CD8-positive, alpha-beta memory T cell (primary cell): ENCODE data around the gene KCNAB2. TPM values are rescaled to one million over a fixed set of nuclear protein-coding genes. Genes with fewer than 3 reads are reported as not detected.
A peak's percentile ranks its signal among the peaks of the same experiment; 100 is the strongest.
"Not testable (repeated sequence)": the region's sequence is repeated elsewhere in the genome, so short reads cannot be mapped to it uniquely, and the experiment has no call there.

ENCODE experiments used
- CTCF ChIA-PET: fragments of 350-600 bp; sonication (Branson Sonifier 250); formaldehyde crosslinking; loops from one replicate; lab custom pipeline; 2021; ENCODE audit warnings: antibody characterized with exemption; lab: Charles Lee
- POLR2A ChIA-PET: fragments of 350-600 bp; sonication (Branson Sonifier 250); formaldehyde crosslinking; loops from one replicate; lab custom pipeline; 2021; ENCODE audit warnings: antibody characterized with exemption; lab: Charles Lee
- DNase-seq, 5 donors: peaks; one replicate each; pipeline versions ENCODE4 v3.0.0 to v3.0.0-alpha.2; 2020 to 2022; ENCODE audit warnings: mixed read lengths in 1 of 5
- H3K27ac ChIP-seq: one replicate; pipeline ENCODE4 v1.7.0; 2013; ENCODE audit warnings: low read depth, mild to moderate bottlenecking, low read length, moderate library complexity
- H3K27me3 ChIP-seq: 2 replicates; pipeline ENCODE4 v1.7.0; 2013; ENCODE audit warnings: low read length, mild to moderate bottlenecking; ENCODE audit not compliant: insufficient read depth, poor library complexity, severe bottlenecking
- H3K36me3 ChIP-seq: 2 replicates; pipeline ENCODE4 v1.7.0; 2013; ENCODE audit warnings: mild to moderate bottlenecking, low read length, moderate library complexity; ENCODE audit not compliant: insufficient read depth
- H3K4me1 ChIP-seq: 2 replicates; pipeline ENCODE4 v1.7.0; 2013; ENCODE audit warnings: mild to moderate bottlenecking, low read length, moderate library complexity; ENCODE audit not compliant: insufficient read depth
- H3K4me3 ChIP-seq: 2 replicates; pipeline ENCODE4 v1.7.0; 2013; ENCODE audit warnings: mild to moderate bottlenecking, low read length
- H3K9me3 ChIP-seq: 2 replicates; pipeline ENCODE4 v1.7.0; 2013; ENCODE audit warnings: mild to moderate bottlenecking, low read length
- H3K27ac Mint-ChIP-seq, 8 donors: one replicate each; pipeline ENCODE4 v1.8.0; 2020 to 2021; ENCODE audit warnings: mixed read lengths in 8 of 8, mild to moderate bottlenecking in 6 of 8, inconsistent platforms in 3 of 8, moderate library complexity in 3 of 8
- H3K27me3 Mint-ChIP-seq, 2 donors: one replicate each; pipeline ENCODE4 v1.8.0; 2020 to 2021; ENCODE audit warnings: mixed read lengths in 2 of 2, mild to moderate bottlenecking in 1 of 2, moderate library complexity in 1 of 2
- H3K36me3 Mint-ChIP-seq, 3 donors: one replicate each; pipeline ENCODE4 v1.8.0; 2020 to 2021; ENCODE audit warnings: mixed read lengths in 3 of 3, inconsistent platforms in 1 of 3, mild to moderate bottlenecking in 1 of 3
- H3K4me1 Mint-ChIP-seq, 3 donors: one replicate each; pipeline ENCODE4 v1.8.0; 2020 to 2021; ENCODE audit warnings: mixed read lengths in 3 of 3, inconsistent platforms in 1 of 3, mild to moderate bottlenecking in 1 of 3
- H3K4me3 Mint-ChIP-seq, 7 donors: one replicate each; pipeline ENCODE4 v1.8.0; 2020 to 2021; ENCODE audit warnings: mixed read lengths in 7 of 7, mild to moderate bottlenecking in 6 of 7, moderate library complexity in 4 of 7, inconsistent platforms in 2 of 7
- H3K9me3 Mint-ChIP-seq, 5 donors: one replicate each; pipeline ENCODE4 v1.8.0; 2020 to 2022; ENCODE audit warnings: mixed read lengths in 5 of 5, mild to moderate bottlenecking in 3 of 5, moderate library complexity in 2 of 5, inconsistent platforms in 1 of 5
- polyA plus RNA-seq: library from polyadenylated mRNA; unstranded; fragments of 300-500 nt; fragmentation: Illumina TruSeq; gene quantifications from one replicate; pipeline ENCODE4 v1.2.3, GENCODE V29; 2021
- total RNA-seq, 2 experiments: library from RNA; stranded (reverse); gene quantifications; one replicate each; pipeline ENCODE4 v1.2.3, GENCODE V29; 2021

KCNAB2 gene
- total and polyA plus RNA-seq, 3 experiments from 2014 or later = 52.6 to 171 (median 171) TPM

GRCh38 chr1:6053206-6053546, 7.5 kb downstream of the KCNAB2 start:
- ChIA-PET CTCF (interaction anchor here (1.4 kb wide), 1 partner anchor 20 kb away, joined by 4 read pairs; no protein-coding TSS in a partner anchor), POLR2A (no interaction called here)
- Mint-ChIP-seq H3K36me3 (peaks cover 0 to 70% (median 10%) of the 10 kb centered on the region in 3 donors), H3K9me3 (no peaks in the 10 kb centered on the region), H3K27me3 (no peaks in the 10 kb centered on the region), H3K4me3 (no peak overlapping the region), H3K27ac (peak overlapping the region in 3 of 8 donors; percentile 17 to 82 (median 39)), H3K4me1 (peaks cover 11 to 47% (median 26%) of the 10 kb centered on the region in 3 donors)
- no peaks in the 10 kb centered on the region for H3K27me3 ChIP-seq
- H3K36me3 ChIP-seq = no peaks in the 10 kb centered on the region
- H3K4me1 ChIP-seq = peaks cover 4% of the 10 kb centered on the region
- H3K27ac ChIP-seq = no peak overlapping the region
- H3K4me3 ChIP-seq = no peak overlapping the region
- H3K9me3 ChIP-seq = no peaks in the 10 kb centered on the region
- no peak for DNase-seq

- POLR2A ChIA-PET = no interaction called here
- DNase-seq = no peak
- Mint-ChIP-seq H3K4me1 (peaks cover 15 to 43% (median 24%) of the 10 kb centered on the region in 3 donors), H3K4me3 (no peak overlapping the region), H3K27me3 (no peaks in the 10 kb centered on the region), H3K9me3 (no peaks in the 10 kb centered on the region), H3K27ac (no peak overlapping the region), H3K36me3 (peaks cover 0 to 67% (median 10%) of the 10 kb centered on the region in 3 donors)
- Histone ChIP-seq H3K27ac (no peak overlapping the region), H3K36me3 (no peaks in the 10 kb centered on the region), H3K4me3 (no peak overlapping the region), H3K4me1 (peaks cover 6% of the 10 kb centered on the region), H3K27me3 (no peaks in the 10 kb centered on the region), H3K9me3 (no peaks in the 10 kb centered on the region)
- CTCF ChIA-PET = no interaction called here
These were observed 8.9 kb downstream of the KCNAB2 start for GRCh38 chr1:6054596-6054995.

- Mint-ChIP-seq H3K9me3 (no peaks in the 10 kb centered on the region), H3K4me3 (no peak overlapping the region), H3K27me3 (no peaks in the 10 kb centered on the region), H3K4me1 (peaks cover 15 to 36% (median 19%) of the 10 kb centered on the region in 3 donors), H3K27ac (peak overlapping the region in 4 of 8 donors; percentile 7 to 56 (median 24)), H3K36me3 (peaks cover 0 to 64% (median 5%) of the 10 kb centered on the region in 3 donors)
- Histone ChIP-seq H3K27me3 (no peaks in the 10 kb centered on the region), H3K27ac (no peak overlapping the region), H3K9me3 (no peaks in the 10 kb centered on the region), H3K4me3 (no peak overlapping the region), H3K36me3 (no peaks in the 10 kb centered on the region), H3K4me1 (peaks cover 6% of the 10 kb centered on the region)
- no peak for DNase-seq
- CTCF ChIA-PET = no interaction called here
- POLR2A ChIA-PET = no interaction called here
These were observed 10.9 kb downstream of the KCNAB2 start for GRCh38 chr1:6056572-6056948.

- CTCF ChIA-PET = no interaction called here
These were observed 11.6 kb downstream of the KCNAB2 start for GRCh38 chr1:6057170-6057845.

GRCh38 chr1:6059866-6060265, 14.2 kb downstream of the KCNAB2 start:
- no peak for DNase-seq
- no peak overlapping the region for H3K4me3 Mint-ChIP-seq
- no peak overlapping the region for H3K27ac Mint-ChIP-seq
- CTCF ChIA-PET = no interaction called here
- H3K27ac ChIP-seq = no peak overlapping the region
- no peaks in the 10 kb centered on the region for H3K9me3 ChIP-seq
- no peak overlapping the region for H3K4me3 ChIP-seq
- H3K27me3 ChIP-seq = no peaks in the 10 kb centered on the region
- peaks cover 22 to 31% (median 27%) of the 10 kb centered on the region in 3 donors for H3K4me1 Mint-ChIP-seq
- no peaks in the 10 kb centered on the region for H3K36me3 ChIP-seq
- peaks cover 0 to 59% (median 4%) of the 10 kb centered on the region in 3 donors for H3K36me3 Mint-ChIP-seq
- H3K9me3 Mint-ChIP-seq = no peaks in the 10 kb centered on the region
- POLR2A ChIA-PET = no interaction called here
- no peaks in the 10 kb centered on the region for H3K27me3 Mint-ChIP-seq
- H3K4me1 ChIP-seq = peaks cover 6% of the 10 kb centered on the region

More at GRCh38 chr1:6057170-6057845, 11.6 kb downstream of the KCNAB2 start:
- Histone ChIP-seq H3K27me3 (no peaks in the 10 kb centered on the region), H3K27ac (no peak overlapping the region), H3K36me3 (no peaks in the 10 kb centered on the region), H3K4me1 (peaks cover 6% of the 10 kb centered on the region), H3K9me3 (no peaks in the 10 kb centered on the region), H3K4me3 (no peak overlapping the region)
- Mint-ChIP-seq H3K4me1 (peaks cover 16 to 35% (median 19%) of the 10 kb centered on the region in 3 donors), H3K4me3 (peak overlapping the region in 1 of 7 donors; percentile 21), H3K36me3 (peaks cover 0 to 64% (median 5%) of the 10 kb centered on the region in 3 donors), H3K27me3 (no peaks in the 10 kb centered on the region), H3K9me3 (no peaks in the 10 kb centered on the region), H3K27ac (peak overlapping the region in 3 of 8 donors; percentile 26 to 66 (median 54))
- DNase-seq = no peak
- POLR2A ChIA-PET = no interaction called here

- Histone ChIP-seq H3K36me3 (no peaks in the 10 kb centered on the region), H3K27ac (no peak overlapping the region), H3K4me1 (peaks cover 6% of the 10 kb centered on the region), H3K9me3 (no peaks in the 10 kb centered on the region), H3K27me3 (no peaks in the 10 kb centered on the region), H3K4me3 (no peak overlapping the region)
- Mint-ChIP-seq H3K4me3 (no peak overlapping the region), H3K36me3 (peaks cover 0 to 70% (median 0%) of the 10 kb centered on the region in 3 donors), H3K27ac (peak overlapping the region in 1 of 8 donors; percentile 4), H3K27me3 (no peaks in the 10 kb centered on the region), H3K9me3 (no peaks in the 10 kb centered on the region), H3K4me1 (peaks cover 16 to 22% (median 17%) of the 10 kb centered on the region in 3 donors)
- ChIA-PET CTCF (no interaction called here), POLR2A (no interaction called here)
- no peak for DNase-seq
These were observed 17.0 kb downstream of the KCNAB2 start for GRCh38 chr1:6062670-6063069.

- H3K27ac Mint-ChIP-seq = peak overlapping the region in 1 of 8 donors; percentile 32
These were observed 17.9 kb downstream of the KCNAB2 start for GRCh38 chr1:6063532-6064053.

GRCh38 chr1:6065093-6065858, 19.6 kb downstream of the KCNAB2 start:
- Mint-ChIP-seq H3K27me3 (no peaks in the 10 kb centered on the region), H3K4me1 (peaks cover 13 to 23% (median 13%) of the 10 kb centered on the region in 3 donors), H3K4me3 (no peak overlapping the region), H3K9me3 (no peaks in the 10 kb centered on the region), H3K27ac (peak overlapping the region in 1 of 8 donors; percentile 68), H3K36me3 (peaks cover 0 to 76% (median 0%) of the 10 kb centered on the region in 3 donors)
- H3K9me3 ChIP-seq = no peaks in the 10 kb centered on the region
- no peak overlapping the region for H3K27ac ChIP-seq
- DNase-seq = no peak
- H3K4me3 ChIP-seq = no peak overlapping the region
- ChIA-PET POLR2A (no interaction called here), CTCF (no interaction called here)
- H3K4me1 ChIP-seq = no peaks in the 10 kb centered on the region
- H3K36me3 ChIP-seq = peaks cover 3% of the 10 kb centered on the region
- H3K27me3 ChIP-seq = no peaks in the 10 kb centered on the region

More at GRCh38 chr1:6063532-6064053, 17.9 kb downstream of the KCNAB2 start:
- H3K27me3 Mint-ChIP-seq, DNase-seq, H3K4me1 ChIP-seq, H3K4me3 Mint-ChIP-seq, POLR2A ChIA-PET, H3K9me3 Mint-ChIP-seq, H3K27ac ChIP-seq, CTCF ChIA-PET, H3K9me3 ChIP-seq, H3K4me3 ChIP-seq, H3K36me3 ChIP-seq, H3K27me3 ChIP-seq: not testable (repeated sequence)
- H3K4me1 Mint-ChIP-seq = peaks cover 14 to 18% (median 14%) of the 10 kb centered on the region in 3 donors
- peaks cover 0 to 75% (median 0%) of the 10 kb centered on the region in 3 donors for H3K36me3 Mint-ChIP-seq
